Neuronal stem cell (in vitro differentiated cells): ENCODE data around the gene UBXN6.

Source experiments
- DNase-seq: peaks from one replicate; pipeline ENCODE4 v3.0.0-alpha.2; 2013; ENCODE audit warnings: low spot score
- H2AFZ ChIP-seq: one replicate; pipeline ENCODE4 v1.6.1; 2013; ENCODE audit warnings: mild to moderate bottlenecking, low read length, inconsistent platforms
- H2AK5ac ChIP-seq: 2 replicates; pipeline ENCODE4 v1.6.1; 2013; ENCODE audit warnings: low read depth, mild to moderate bottlenecking, inconsistent platforms, low read length, moderate library complexity, mixed read lengths
- H2BK120ac ChIP-seq: 2 replicates; pipeline ENCODE4 v1.6.1; 2013; ENCODE audit warnings: low read depth, mild to moderate bottlenecking, inconsistent platforms, low read length, moderate library complexity, mixed read lengths
- H2BK12ac ChIP-seq: one replicate; pipeline ENCODE4 v1.6.1; 2013; ENCODE audit warnings: low read length, inconsistent platforms
- H2BK15ac ChIP-seq: 2 replicates; pipeline ENCODE4 v1.6.1; 2013; ENCODE audit warnings: mild to moderate bottlenecking, low read length, inconsistent platforms, mixed read lengths
- H2BK5ac ChIP-seq: one replicate; pipeline ENCODE4 v1.6.1; 2013; ENCODE audit warnings: inconsistent platforms, mild to moderate bottlenecking, low read length, moderate library complexity
- H3K14ac ChIP-seq: one replicate; pipeline ENCODE4 v1.6.1; 2013; ENCODE audit warnings: low read length, inconsistent platforms
- H3K18ac ChIP-seq: 2 replicates; pipeline ENCODE4 v1.6.1; 2013; ENCODE audit warnings: low read length, inconsistent platforms
- H3K23ac ChIP-seq: 2 replicates; pipeline ENCODE4 v1.6.1; 2013; ENCODE audit warnings: low read depth, mild to moderate bottlenecking, mixed read lengths, low read length, inconsistent platforms; ENCODE audit not compliant: poor library complexity
- H3K27ac ChIP-seq: replicated peaks from 3 replicates; pipeline ENCODE4 v1.5.1; 2013; ENCODE audit warnings: low read length, inconsistent platforms
- H3K27me3 ChIP-seq, 3 experiments: 2 replicates each; pipeline ENCODE4 v1.6.1; 2013; ENCODE audit warnings: low read length in 3 of 3, mild to moderate bottlenecking in 2 of 3, inconsistent platforms in 1 of 3, low read depth in 1 of 3, mixed read lengths in 1 of 3, moderate library complexity in 1 of 3; ENCODE audit not compliant: control insufficient read depth in 3 of 3, insufficient read depth in 3 of 3
- H3K36me3 ChIP-seq, 2 donors: replicated peaks in 1 of 2; 2 replicates each; pipeline ENCODE4 v1.6.1; 2013; ENCODE audit warnings: low read length in 2 of 2; ENCODE audit not compliant: control insufficient read depth in 2 of 2, insufficient read depth in 2 of 2
- H3K4ac ChIP-seq: 2 replicates; pipeline ENCODE4 v1.6.1; 2013; ENCODE audit warnings: inconsistent platforms, mild to moderate bottlenecking, low read length, moderate library complexity
- H3K4me1 ChIP-seq, 2 donors: 1 replicate in 1 of 2; 2 replicates in 1 of 2; pipeline ENCODE4 v1.6.1; 2013; ENCODE audit warnings: low read length in 2 of 2, low read depth in 1 of 2; ENCODE audit not compliant: control insufficient read depth in 2 of 2, insufficient read depth in 1 of 2
- H3K4me2 ChIP-seq: one replicate; pipeline ENCODE4 v1.6.1; 2013; ENCODE audit warnings: mild to moderate bottlenecking, low read length, inconsistent platforms; ENCODE audit not compliant: insufficient read depth, poor library complexity, severe bottlenecking
- H3K4me3 ChIP-seq, 2 donors: 2 replicates each; pipeline ENCODE4 v1.5.1; 2013; ENCODE audit warnings: low read length in 2 of 2, mild to moderate bottlenecking in 2 of 2, inconsistent platforms in 1 of 2, moderate library complexity in 1 of 2
- H3K79me1 ChIP-seq: one replicate; pipeline ENCODE4 v1.6.1; 2013; ENCODE audit warnings: low read depth, mild to moderate bottlenecking, inconsistent platforms, low read length, moderate library complexity
- H3K9ac ChIP-seq: one replicate; pipeline ENCODE4 v1.6.1; 2013; ENCODE audit warnings: mild to moderate bottlenecking, low read depth, low read length, inconsistent platforms; ENCODE audit not compliant: poor library complexity
- H3K9me3 ChIP-seq, 2 donors: replicated peaks in 1 of 2; 2 replicates each; pipeline versions ENCODE3 to v1.6.1; 2013; ENCODE audit warnings: low read length in 2 of 2, mild to moderate bottlenecking in 2 of 2, inconsistent platforms in 1 of 2, low read depth in 1 of 2, mixed read lengths in 1 of 2, moderate library complexity in 1 of 2; ENCODE audit not compliant: control insufficient read depth in 2 of 2, insufficient read depth in 1 of 2
- H4K8ac ChIP-seq: one replicate; pipeline ENCODE4 v1.6.1; 2013; ENCODE audit warnings: low read depth, mild to moderate bottlenecking, inconsistent platforms, low read length, moderate library complexity
- H4K91ac ChIP-seq: one replicate; pipeline ENCODE4 v1.6.1; 2013; ENCODE audit warnings: low read length, low read depth, mild to moderate bottlenecking, inconsistent platforms; ENCODE audit not compliant: poor library complexity
- WGBS, 2 donors: extraction: QIAGEN DNeasy Blood & Tissue Kit; methylation state at CpG; one replicate each; pipeline ENCODE4 v1.1.7; 2013; ENCODE audit warnings: missing lambda C conversion rate in 2 of 2, mixed read lengths in 1 of 2; ENCODE audit not compliant: insufficient read length in 2 of 2, insufficient replicate concordance in 1 of 2; ENCODE audit errors: extremely low coverage in 2 of 2; 5-methylcytosine and 5-hydroxymethylcytosine counted together

Gene UBXN6

GRCh38 chr19:4503132-4503824 is 45.7 kb upstream of the UBXN6 start:
- Histone ChIP-seq H3K36me3 (peaks cover 40 to 57% of the 10 kb centered on the region in 2 donors), H2AFZ (no peak overlapping the region), H3K14ac (no peak overlapping the region), H3K4me1 (peaks cover 0 to 11% of the 10 kb centered on the region in 2 donors), H2BK15ac (no peak overlapping the region), H3K79me1 (peaks cover 5% of the 10 kb centered on the region), H3K4me2 (no peak overlapping the region), H3K9me3 (no peaks in the 10 kb centered on the region), H4K8ac (no peak overlapping the region), H3K4me3 (no peak overlapping the region), H2AK5ac (peak overlapping the region; percentile 75), H3K23ac (no peak overlapping the region), H4K91ac (no peak overlapping the region), H3K27me3 (no peaks in the 10 kb centered on the region), H2BK120ac (no peak overlapping the region), H3K18ac (peak overlapping the region; percentile 28), H3K9ac (peak overlapping the region; percentile 64), H2BK5ac (no peak overlapping the region), H2BK12ac (no peak overlapping the region), H3K27ac (no peak overlapping the region), H3K4ac (no peak overlapping the region)
- no CpG with 5 or more reads among the region's 25 CpGs for WGBS, 2 donors
- no peak for DNase-seq

- Histone ChIP-seq H3K79me1 (peaks cover 7% of the 10 kb centered on the region), H3K14ac (peak overlapping the region; percentile 21), H4K8ac (no peak overlapping the region), H3K9ac (peak overlapping the region; percentile 77), H3K18ac (peak overlapping the region; percentile 28), H2BK15ac (no peak overlapping the region), H3K4me2 (no peak overlapping the region), H3K23ac (peak overlapping the region; percentile 55), H2AFZ (no peak overlapping the region), H2BK5ac (no peak overlapping the region), H3K27ac (no peak overlapping the region), H2BK120ac (no peak overlapping the region), H3K27me3 (no peaks in the 10 kb centered on the region), H2BK12ac (no peak overlapping the region), H3K4me1 (peaks cover 0 to 11% of the 10 kb centered on the region in 2 donors), H3K36me3 (peaks cover 48 to 65% of the 10 kb centered on the region in 2 donors), H3K4ac (no peak overlapping the region), H3K4me3 (no peak overlapping the region), H2AK5ac (peak overlapping the region; percentile 75), H3K9me3 (no peaks in the 10 kb centered on the region), H4K91ac (no peak overlapping the region)
- WGBS, 2 donors, result no CpG with 5 or more reads among the region's 37 CpGs
- DNase-seq, result no peak
Measured at GRCh38 chr19:4502282-4503131, 44.9 kb upstream of the UBXN6 start.

GRCh38 chr19:4501691-4502090 is 44.1 kb upstream of the UBXN6 start:
- H3K36me3 ChIP-seq, result peaks cover 49 to 72% of the 10 kb centered on the region in 2 donors

More at GRCh38 chr19:4501691-4502090, 44.1 kb upstream of the UBXN6 start:
- H2AK5ac ChIP-seq, result no peak overlapping the region
- no peak overlapping the region for H3K9ac ChIP-seq
- H4K91ac ChIP-seq, result no peak overlapping the region
- peaks cover 7% of the 10 kb centered on the region for H3K79me1 ChIP-seq
- no peak overlapping the region for H3K18ac ChIP-seq
- H3K4me1 ChIP-seq, result peaks cover 0 to 11% of the 10 kb centered on the region in 2 donors
- H3K27me3 ChIP-seq, result no peaks in the 10 kb centered on the region
- H3K27ac ChIP-seq, result no peak overlapping the region
- no CpG with 5 or more reads among the region's 25 CpGs for WGBS, 2 donors
- no peak overlapping the region for H3K14ac ChIP-seq
- no peak for DNase-seq
- H2AFZ ChIP-seq, result no peak overlapping the region
- H4K8ac ChIP-seq, result peak overlapping the region; percentile 23
- H3K4ac ChIP-seq, result no peak overlapping the region
- no peak overlapping the region for H2BK120ac ChIP-seq
- H3K9me3 ChIP-seq, result no peaks in the 10 kb centered on the region
- H3K4me2 ChIP-seq, result no peak overlapping the region
- no peak overlapping the region for H3K4me3 ChIP-seq
- H2BK12ac ChIP-seq, result no peak overlapping the region
- no peak overlapping the region for H3K23ac ChIP-seq
- no peak overlapping the region for H2BK5ac ChIP-seq
- no peak overlapping the region for H2BK15ac ChIP-seq
